HepG2 (cell line): ENCODE data around the gene CNTD1. TPM values are rescaled to one million over a fixed set of nuclear protein-coding genes. Genes with fewer than 3 reads are reported as not detected.

Experiments
- ATF7 ChIP-seq, 2 experiments: fragments of 450-650 bp in 1 of 2; sonication (generic) in 1 of 2; formaldehyde crosslinking in 1 of 2; IDR thresholded peaks; 2 replicates each; pipeline versions ENCODE4 v1.4.0 to v1.6.1; 2016 to 2020; ENCODE audit warnings: antibody characterized with exemption in 1 of 2, mild to moderate bottlenecking in 1 of 2, missing genetic modification reagents in 1 of 2
- CC2D1A ChIP-seq: sonication (generic); formaldehyde crosslinking; IDR thresholded peaks from 2 replicates; pipeline ENCODE4 v1.8.1; 2023; ENCODE audit warnings: mild to moderate bottlenecking, missing genetic modification reagents
- KIAA2018 ChIP-seq: sonication (generic); formaldehyde crosslinking; IDR thresholded peaks from 2 replicates; pipeline ENCODE4 v1.5.0; 2020; ENCODE audit warnings: mild to moderate bottlenecking, missing genetic modification reagents, borderline replicate concordance
- ZNF547 ChIP-seq: sonication (generic); formaldehyde crosslinking; IDR thresholded peaks from 2 replicates; pipeline ENCODE4 v1.5.1; 2020; ENCODE audit warnings: mild to moderate bottlenecking, missing genetic modification reagents
- polyA plus RNA-seq, 8 experiments: library from polyadenylated mRNA; depleted of rRNA in 3 of 8; stranded (reverse) in 7 of 8; unstranded in 1 of 8; fragments of >200 nt; fragmentation: Illumina TruSeq in 4 of 8; extraction: Trizol in 4 of 8; gene quantifications; 2 replicates each; pipeline versions ENCODE4 v1.2.1 to v1.2.3, GENCODE V29; 2011 to 2016; ENCODE audit warnings: low read depth in 4 of 8, missing spikeins in 1 of 8, mixed read lengths in 1 of 8; ENCODE audit not compliant: insufficient read depth in 1 of 8
- total RNA-seq, 5 experiments: library from RNA; depleted of rRNA; stranded (reverse); fragments of >200 nt; fragmentation: Illumina TruSeq; extraction: Trizol; gene quantifications; 2 replicates each; pipeline ENCODE4 v1.2.3, GENCODE V29; 2016; ENCODE audit warnings: low read depth in 1 of 5

Gene CNTD1
- total and polyA plus RNA-seq, 2 of the 13 experiments (the other 11 are each of a cell fraction or from before 2014, with no cell fraction given): 0.11 to 0.15 TPM

GRCh38 chr17:42759982-42760651 lies 38.5 kb upstream of the CNTD1 start (continued):
- 0 out of 2 replicates have a peak, but pooled peaks have one; percentile 5 for TF ChIP-seq KIAA2018
- TF ChIP-seq ZNF547: 0 out of 2 replicates have a peak, but pooled peaks have one; percentile 3
- TF ChIP-seq CC2D1A: no peak
- no peak for TF ChIP-seq ATF7 (IDR thresholded peaks at IDR 0.05)
- TF ChIP-seq ATF7 (CRISPR knock-in tag; IDR thresholded peaks at IDR 0.05): 0 out of 2 replicates have a peak, but pooled peaks have one; percentile 47
